HG02870 (cell line): ENCODE data around the gene SSH2.

Experiments used
- ATAC-seq: cut with Tn5 transposase; IDR thresholded peaks from one replicate; pipeline ENCODE4 v1.9.1; 2021; ENCODE audit warnings: mild to moderate bottlenecking, moderate library complexity; ENCODE audit not compliant: unreplicated experiment

Gene SSH2

DNA sequence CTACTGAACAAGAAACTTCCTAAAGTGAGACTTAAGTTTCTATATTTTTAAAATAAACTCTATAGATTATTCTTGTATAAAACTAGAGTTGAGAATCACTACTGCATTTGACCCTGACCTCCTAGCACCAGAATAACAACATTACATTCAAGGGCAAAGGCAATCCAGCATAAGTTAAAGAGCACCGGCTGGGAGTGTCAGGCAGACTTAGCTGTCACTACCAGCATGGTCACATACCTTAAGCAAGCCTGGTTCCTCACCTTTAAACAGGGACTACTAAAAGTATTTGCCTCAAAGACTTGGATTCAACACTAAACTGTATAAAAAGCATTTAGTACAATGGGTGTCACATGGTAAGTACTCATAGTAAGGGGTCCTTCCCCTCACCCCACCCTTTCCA, 90.4 kb downstream of the SSH2 start:
- no peak for ATAC-seq

DNA sequence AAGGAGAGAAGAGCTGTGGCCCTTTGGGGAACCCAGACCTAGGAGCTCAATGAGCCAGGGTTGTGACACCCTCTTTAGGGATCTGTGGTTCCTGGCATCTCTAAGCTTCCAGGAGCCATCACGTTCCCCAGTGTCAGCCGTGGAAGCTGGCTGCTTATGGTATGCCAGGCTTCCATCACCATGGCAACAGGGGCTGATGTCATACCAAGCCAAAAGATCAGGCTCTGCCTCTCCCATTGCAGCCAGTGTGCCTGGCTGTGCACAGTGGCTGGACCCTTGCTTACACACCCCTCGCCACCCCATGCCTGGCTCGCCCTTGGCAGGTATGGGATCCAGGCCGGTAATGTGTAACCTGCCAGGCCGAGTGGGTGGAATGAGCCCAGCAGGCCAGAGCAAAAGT, 91.1 kb downstream of the SSH2 start:
- no peak for ATAC-seq

DNA sequence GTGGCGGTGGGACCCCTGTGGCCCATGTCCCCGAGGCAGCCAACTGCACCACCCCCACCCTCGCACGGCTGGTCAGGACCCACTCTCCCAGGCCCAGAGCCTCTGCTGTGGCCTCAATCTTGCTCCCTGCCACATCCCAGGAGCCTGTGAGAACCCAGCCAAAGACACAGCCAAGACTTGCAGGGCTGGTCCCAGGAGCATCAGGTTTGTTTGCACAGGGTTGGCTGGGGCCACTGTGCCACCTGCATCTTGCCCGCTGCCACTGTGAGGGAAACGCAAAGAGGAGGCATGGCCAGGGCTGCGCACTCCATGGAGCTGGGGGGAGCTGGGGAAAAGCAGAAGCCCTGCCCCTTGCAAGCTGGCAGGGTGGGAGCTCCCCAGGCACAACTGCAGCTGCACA, 92.5 kb downstream of the SSH2 start:
- no peak for ATAC-seq

DNA sequence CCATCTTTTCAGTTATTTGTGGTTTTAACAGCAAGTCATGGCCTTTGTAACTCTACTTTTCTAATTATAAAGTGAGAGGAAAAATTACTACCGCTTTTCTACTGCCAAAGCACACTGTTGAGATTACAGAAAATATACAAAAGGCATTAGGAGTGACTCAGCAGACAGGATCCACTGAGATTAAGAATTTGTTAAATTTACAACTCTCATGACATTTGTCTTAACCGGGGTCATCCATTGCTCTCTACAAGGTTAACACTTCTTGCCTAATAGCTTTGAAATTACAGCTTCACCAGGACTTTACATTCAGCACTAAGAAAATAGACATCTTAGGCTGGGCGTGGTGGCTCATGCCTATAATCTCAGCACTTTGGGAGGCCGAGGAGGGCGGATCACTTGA, 93.4 kb downstream of the SSH2 start:
- ATAC-seq = no peak

DNA sequence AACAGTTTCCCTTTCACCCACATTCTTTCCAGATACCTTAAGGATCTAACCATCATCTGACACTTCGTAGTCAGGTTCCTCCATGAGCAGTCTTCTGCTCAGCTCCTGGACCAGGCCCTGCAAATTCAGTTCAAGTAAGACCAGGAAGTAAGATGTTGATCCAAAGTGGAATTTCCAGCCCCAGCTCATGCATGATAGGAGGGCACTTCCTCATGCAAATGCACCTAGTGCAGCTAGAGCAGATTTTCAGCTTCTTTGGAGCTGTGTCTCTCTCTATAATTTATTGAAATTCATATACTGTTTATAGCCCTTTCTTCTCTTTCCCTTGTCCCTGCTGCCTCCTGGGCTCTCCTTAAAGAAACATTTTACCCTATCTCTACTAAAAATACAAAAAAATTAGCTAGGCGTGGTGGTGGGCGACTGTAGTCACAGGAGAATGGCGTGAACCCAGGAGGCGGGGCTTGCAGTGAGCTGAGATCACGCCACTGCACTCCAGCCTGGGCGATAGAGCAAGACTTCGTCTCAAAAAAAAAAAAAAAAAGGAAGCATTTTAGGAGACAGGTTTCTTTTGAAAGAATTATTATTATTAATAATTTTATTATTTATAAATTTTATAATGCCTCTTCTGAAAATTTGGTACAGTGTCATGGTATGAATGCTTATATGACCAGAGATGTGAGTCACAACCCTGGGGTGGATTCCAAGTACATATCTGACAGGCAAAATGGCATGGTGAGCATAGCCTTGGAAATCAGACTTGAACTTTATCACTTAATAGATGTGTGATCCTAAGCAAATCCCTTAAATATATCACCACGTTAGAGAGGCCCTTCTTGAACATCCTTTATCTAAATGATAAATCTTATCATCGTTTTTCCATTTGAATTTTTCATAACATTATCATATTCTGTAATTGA, 94.3 kb downstream of the SSH2 start:
- ATAC-seq = no peak

DNA sequence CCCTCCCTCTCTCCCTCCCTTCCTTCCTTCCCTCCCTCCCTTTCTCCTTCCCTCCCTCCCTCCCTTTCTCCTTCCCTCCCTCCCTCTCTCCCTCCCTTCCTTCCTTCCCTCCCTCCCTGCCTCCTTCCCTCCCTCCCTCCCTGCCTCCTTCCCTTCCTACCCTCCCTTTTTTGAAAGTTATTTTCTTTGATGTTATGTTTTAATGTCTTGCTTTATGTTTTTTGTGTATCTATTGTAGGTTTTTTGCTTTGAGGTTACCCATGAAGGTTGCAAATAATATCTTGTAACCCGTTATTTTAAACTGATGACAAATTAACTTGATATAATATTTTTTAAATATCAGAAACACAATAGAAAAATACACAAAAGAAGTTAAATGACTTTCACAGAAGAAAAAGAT, 96.2 kb downstream of the SSH2 start:
- ATAC-seq = no peak

DNA sequence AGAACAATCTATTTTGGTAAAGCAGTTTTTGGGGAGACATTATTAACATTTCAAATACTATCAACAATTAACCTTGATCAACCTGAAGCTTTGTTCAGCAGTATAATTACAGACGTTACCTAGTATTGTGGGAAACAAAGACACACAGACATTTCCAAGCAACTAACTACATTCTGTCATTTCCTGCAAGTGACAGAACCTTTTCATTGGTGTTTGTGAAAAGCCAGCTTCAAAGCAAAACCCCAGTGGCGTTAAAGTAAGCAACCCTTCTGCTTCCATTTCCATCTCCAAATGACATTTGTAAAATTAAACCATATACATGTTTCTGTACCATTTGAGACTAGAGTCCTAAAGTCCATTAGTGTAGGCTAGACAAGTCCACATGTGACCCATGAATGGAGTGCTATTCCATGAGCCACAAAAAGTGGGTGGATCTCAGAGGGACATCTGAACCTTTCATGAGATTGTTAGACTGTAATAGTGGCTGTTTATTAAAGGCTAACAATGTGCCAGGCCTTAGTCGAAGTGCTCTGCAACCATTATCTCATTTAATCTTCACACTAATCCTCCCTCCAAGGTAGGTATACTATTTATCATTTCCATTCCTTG, 101.2 kb downstream of the SSH2 start:
- ATAC-seq = no peak

DNA sequence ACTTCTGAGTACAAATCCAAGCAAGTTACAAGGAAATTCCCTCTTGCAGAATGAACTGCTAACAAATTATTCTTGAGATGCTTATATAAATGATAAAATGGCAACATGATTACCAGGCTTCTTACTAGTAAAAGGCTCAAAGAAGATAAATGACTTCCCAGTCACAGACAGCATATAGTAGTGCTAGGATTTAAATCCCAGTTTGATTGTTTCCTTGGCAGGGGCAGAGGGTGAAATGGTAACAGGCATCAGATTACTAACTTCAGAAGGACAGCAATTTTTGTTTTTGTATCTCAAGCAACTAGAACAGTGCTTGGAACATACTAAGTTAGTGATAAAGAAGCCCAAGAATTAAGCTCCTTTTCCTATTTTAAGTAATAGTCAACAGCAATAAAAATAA, 102.8 kb downstream of the SSH2 start:
- ATAC-seq = no peak

DNA sequence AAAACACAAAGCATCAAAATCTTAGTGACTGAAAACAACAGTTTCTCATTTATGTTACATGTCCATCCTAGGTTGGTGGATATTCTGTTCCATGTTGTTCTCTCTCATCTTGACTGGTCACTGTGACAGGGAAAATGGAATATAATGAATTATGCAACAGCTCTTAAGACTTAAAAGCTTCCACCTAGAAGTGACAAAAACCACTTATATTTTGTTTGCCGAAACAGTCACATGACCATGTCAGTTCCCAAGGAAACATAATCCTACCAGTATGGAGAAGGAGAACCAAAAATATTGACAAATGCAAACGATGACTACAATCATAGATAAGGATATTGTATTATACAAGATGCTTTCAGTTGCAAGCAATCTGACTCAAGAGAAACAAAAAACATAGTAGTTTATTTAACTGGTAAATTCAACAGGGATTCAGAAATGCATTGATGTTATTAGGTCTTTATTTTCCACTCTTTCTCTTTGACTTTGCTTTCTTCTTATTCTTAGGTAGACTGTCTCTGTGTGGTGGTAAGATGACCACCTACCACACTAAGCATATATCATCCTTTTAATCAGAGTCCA, 103.8 kb downstream of the SSH2 start:
- ATAC-seq = no peak

DNA sequence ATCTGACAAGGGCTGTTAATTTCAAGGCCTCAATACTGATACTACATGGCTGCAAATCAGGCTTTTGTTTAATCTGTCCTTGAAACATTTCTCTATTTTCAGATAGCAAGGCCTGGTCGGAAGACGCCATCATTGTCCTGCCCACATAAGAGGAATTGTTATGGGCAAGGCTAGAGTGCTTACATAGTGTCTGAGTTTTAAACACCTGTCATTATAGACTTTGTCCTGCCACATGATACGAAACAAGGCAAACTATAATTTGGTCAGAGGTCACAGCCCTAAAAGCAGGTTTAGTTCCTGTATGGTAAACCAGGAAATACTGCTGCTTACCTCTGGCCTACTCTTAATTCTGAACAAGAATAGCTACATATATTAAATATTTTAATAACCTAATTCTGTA, 104.4 kb downstream of the SSH2 start:
- ATAC-seq = no peak

DNA sequence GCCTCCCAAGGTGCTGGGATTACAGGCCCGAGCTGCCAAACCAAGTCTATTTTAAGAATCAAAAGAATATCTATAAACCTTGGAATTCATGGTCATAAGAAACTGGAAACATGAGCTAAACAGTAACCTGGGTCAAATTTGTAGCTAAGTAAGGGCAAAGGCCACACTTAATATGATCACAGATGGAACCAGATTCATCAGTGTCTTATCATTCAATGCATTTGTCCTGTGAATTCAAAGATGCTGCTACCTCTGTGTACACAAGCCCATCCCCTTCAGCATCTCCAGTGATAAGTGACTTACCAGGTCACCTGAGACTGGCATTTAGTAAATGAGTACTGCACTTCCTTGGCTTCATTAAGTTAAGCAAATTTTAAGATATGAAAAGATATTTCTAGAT, 108.1 kb downstream of the SSH2 start:
- no peak for ATAC-seq

DNA sequence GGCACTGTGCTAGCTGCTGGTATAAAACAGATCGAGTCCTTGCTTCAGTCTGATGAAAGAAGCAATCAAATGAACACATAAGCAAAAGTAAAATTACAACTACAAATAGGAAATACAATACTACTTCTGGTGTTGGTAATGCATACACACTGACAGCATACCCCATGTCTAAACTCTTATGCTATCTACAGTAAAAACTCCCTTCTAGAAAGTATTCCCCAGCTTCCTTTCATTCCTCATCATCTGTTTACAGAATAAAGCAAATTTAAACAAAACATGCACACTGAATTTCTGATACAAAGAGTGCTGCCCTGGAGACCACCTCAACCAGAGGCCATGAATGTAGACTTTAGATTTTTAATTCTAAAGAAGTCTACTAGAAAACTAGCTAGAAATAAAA, 109.6 kb downstream of the SSH2 start:
- no peak for ATAC-seq

DNA sequence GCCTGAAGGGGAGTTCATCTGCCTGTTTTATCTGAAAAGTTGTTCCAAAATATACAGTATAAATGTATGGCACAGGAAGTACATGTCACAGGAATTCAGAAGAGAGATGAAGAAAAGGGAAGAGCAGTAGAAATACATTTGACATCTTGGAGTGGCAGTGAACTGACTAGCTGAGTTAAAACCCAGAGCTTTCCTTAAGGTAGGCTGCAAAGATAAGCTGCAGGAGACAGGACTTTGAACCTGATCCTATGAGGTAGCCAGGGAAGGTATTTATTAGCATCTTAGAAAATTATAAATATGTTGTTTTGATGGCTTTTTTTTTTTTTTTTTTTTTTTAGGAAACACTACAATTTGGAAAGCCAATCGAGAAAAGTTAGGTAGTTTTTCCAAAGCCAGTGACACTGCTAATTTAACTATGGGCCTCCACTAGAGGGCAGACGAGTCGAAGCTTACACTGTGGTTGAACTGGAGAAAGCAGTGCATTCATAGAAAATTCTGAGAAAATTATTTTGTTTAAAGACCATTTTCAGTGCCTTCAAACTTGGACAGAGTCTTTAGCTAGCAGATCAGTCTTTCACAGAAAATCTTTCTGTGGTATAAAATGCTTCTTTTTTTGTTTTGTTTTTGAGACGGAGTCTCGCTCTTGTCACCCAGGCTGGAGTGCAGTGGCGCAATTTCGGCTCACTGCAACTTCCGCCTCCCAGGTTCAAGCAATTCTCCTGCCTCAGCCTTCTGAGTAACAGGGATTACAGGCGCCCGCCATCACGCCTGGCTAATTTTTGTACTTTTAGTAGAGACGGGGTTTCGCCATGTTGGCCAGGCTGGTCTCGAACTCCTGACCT, 122.3 kb downstream of the SSH2 start:
- ATAC-seq = no peak

DNA sequence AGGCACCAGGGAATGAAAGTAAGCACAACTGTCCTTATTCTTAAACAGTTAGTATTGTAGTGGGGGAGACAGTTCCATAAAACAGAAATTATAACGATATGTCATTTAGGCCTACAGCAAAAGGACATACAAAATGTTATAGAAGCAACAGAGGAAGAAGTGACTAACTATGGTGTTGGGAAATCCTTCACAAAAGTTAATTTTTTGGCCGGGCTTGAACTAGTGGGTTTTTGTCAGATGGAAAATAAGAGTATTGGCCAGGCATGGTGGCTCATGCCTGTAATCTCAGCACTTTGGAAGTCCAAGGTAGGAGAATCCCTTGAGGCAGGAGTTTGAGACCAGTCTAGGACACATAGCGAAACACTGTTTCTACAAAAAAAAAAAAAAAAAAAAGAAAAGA, 127.8 kb downstream of the SSH2 start:
- ATAC-seq = no peak

DNA sequence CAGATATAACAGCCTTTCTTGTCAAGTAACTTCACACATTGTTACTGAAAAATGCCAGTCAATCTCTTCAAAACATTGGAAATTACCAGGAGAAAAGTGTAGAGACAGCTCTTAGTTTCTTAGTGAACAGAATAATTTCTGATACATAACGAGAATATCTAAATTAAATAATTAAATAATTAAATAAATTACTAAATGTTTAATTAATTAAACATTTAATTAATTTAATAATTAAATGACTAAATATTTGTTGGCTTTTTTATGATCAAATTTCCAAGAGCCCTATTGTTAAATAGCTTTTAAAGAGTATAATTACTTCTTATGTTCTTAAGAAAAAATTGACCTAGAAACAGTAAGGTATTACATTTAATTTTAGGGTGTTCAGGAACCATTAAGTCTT, 129.6 kb downstream of the SSH2 start:
- ATAC-seq = no peak

DNA sequence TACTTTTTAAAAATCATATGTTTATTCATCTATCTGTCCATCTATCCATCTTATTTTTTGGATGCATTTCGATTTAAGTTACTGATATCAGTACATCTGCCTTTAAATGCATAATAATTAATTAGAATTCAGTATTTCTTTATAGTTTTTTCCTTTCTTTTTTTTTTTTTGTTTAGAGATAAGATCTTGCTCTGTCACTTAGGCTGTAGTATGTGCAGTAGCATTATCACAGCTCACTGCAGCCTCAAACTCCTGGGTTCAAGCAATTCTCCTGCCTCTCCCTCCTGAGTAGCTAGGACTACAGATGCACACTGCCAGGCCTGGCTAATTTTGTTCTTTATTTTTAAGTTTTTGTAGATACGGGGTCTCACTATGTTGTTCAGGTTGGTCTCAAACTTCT, 133.4 kb downstream of the SSH2 start:
- no peak for ATAC-seq

DNA sequence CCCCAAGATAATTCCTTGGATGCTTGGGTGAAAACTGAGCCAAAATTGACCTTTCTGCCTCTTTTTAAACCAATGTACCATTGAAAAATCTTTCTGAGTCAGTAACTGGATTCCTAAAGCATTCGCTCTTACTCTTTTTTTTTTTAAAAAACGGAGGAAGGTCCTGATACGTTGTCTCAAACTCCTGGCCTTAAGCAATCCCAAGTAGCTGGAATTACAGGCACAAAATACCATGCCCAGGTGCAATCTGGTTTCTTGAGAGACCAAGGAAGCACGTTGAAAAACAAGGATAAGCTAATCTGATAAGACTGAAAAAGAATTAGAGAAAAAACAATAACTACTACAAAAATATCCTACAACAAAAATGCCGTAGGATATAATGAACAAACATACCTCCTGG, 136.5 kb downstream of the SSH2 start:
- ATAC-seq = no peak

DNA sequence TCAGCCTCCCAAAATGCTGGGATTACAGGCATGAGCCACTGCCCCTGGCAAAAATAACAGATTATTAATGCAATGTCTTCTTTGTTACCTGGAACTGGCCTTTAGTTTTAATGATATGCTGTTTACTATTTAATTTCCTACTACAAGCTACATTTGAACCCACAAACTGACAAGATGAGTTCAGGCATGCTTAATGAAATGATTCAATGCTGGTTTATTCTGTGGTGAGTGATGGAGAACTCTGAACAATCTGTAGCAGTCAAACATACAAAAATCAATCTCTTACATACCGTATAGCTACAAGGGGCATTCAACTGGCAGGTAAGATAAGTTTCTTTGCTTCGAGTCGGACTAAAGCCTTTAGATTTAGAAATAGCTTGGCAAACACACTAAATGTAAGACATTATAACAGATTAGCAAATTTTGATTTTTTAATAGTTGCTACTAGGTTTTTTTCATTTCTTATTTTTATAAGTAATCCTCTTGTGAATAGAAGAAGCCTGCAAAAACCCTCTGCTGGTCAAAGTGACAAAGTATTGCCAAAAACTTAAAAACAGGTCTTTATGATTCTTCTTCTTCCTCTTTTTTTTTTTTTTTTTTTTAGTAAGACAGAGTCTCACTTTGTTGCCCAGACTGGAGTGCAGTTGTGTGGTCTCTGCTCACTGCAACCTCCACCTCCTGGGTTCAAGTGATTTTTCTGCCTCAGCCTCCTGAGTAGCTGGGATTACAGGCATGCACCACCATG, 138.5 kb downstream of the SSH2 start:
- no peak for ATAC-seq

DNA sequence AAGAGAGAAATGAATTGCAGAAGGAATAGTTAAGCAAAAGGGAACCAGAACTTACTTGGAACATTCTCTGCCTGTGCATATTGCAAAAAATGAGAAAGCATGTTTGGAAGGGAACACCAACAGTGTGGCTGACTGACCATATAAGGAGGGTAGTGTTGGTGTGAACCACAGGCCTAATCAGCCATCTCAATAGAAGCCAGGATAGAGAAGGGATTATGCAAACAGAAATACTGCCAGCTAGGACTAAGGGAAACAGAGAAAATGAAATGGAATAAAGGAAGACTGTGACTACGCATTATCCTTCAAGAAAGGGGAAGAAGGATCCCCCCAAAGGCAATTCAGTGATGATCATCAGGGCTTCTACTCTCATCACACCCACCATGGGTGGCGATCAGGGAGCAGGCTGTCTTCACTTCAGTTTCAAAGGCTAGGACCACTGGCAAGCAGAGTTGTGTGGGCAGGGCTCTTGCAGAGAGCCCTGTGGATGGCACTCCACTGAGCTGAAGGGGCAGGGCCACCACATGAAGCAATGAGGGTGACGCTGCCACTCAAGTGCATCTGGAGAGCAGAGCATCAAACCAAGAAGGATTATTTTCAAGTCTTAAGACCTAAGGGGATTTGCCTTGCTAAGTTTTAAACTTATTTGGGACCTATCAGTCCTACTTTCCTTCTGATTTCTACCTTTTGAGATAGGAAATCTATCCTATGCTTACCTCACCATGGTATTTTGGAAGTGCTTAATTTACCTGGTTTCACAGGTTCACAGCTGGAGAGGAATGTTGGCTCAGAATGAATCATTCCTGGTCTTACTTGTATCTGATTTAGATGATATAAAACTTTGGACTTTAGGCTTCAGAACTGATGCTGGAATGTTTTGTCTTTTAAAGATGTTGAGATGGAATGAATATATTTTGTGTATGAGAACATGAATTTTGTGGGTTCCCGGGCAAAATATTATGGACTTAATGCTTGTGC, 140.5 kb downstream of the SSH2 start:
- ATAC-seq = no peak

DNA sequence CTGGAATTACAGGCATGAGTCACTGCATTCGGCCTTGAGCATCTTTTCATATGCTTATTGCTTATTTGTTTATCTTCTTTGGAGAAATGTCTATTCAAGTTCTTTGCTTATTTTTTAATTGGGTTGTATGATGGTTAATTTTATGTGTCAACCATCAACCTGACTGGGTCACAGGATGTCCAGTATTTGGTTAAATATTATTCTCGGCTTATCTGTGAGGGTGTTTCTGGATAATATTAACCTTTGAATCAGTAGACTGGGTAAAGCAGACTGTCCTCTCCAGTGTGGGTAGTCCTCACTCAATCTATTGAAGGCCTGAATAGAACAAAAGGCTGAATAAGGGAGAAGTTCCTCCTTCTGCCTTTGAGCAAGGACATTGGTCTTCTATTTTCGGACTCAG, 142.0 kb downstream of the SSH2 start:
- no peak for ATAC-seq
